Transverse colon (tissue), 4 donors: ENCODE data around the gene NLGN1. TPM values are rescaled to one million over a fixed set of nuclear protein-coding genes. Genes with fewer than 3 reads are reported as not detected.

Experiments used
- DNase-seq: peaks from one replicate; pipeline ENCODE4 v3.0.0-alpha.2; 2019
- H3K27ac ChIP-seq, 4 donors: fragments of 200-600 bp; sonication (generic); 2 replicates each; pipeline ENCODE4 v1.5.1; 2016 to 2018; ENCODE audit warnings: inconsistent platforms in 4 of 4
- H3K27me3 ChIP-seq: fragments of 200-600 bp; sonication (generic); 2 replicates; pipeline ENCODE4 v1.5.1; 2017; ENCODE audit warnings: inconsistent platforms
- H3K36me3 ChIP-seq, 4 donors: fragments of 200-600 bp; sonication (generic); 2 replicates each; pipeline ENCODE4 v1.5.1; 2017 to 2019; ENCODE audit warnings: inconsistent platforms in 4 of 4
- H3K4me1 ChIP-seq, 4 donors: fragments of 200-600 bp; sonication (generic); 2 replicates each; pipeline ENCODE4 v1.5.1; 2017 to 2020; ENCODE audit warnings: inconsistent platforms in 4 of 4
- H3K4me3 ChIP-seq, 4 donors: fragments of 200-600 bp; sonication (generic); 1 replicate in 1 of 4; 2 replicates in 3 of 4; pipeline versions ENCODE4 v1.5.1 to v1.6.1; 2017 to 2019; ENCODE audit warnings: inconsistent platforms in 4 of 4
- H3K9me3 ChIP-seq, 2 donors: fragments of 200-600 bp; sonication (generic); 2 replicates each; pipeline ENCODE4 v1.5.1; 2017 to 2019; ENCODE audit warnings: inconsistent platforms in 2 of 2
- CTCF ChIP-seq, 5 experiments: fragments of 200-600 bp in 3 of 5; fragments of 450-650 bp in 2 of 5; sonication (generic) in 3 of 5; IDR thresholded peaks; 1 replicate in 2 of 5; 2 replicates in 3 of 5; pipeline ENCODE4 v1.5.1; 2016 to 2017; ENCODE audit warnings: antibody characterized with exemption in 5 of 5, inconsistent platforms in 3 of 5, mild to moderate bottlenecking in 2 of 5, moderate library complexity in 1 of 5
- EP300 ChIP-seq: sonication (generic); formaldehyde crosslinking; IDR thresholded peaks from one replicate; pipeline ENCODE4 v1.6.1; 2017; ENCODE audit warnings: antibody characterized with exemption, low read depth
- POLR2A ChIP-seq: fragments of 450-650 bp; IDR thresholded peaks from one replicate; pipeline ENCODE4 v1.6.1; 2016; ENCODE audit warnings: antibody characterized with exemption, mild to moderate bottlenecking, moderate library complexity
- POLR2AphosphoS5 ChIP-seq, 3 donors: sonication (generic); formaldehyde crosslinking; IDR thresholded peaks; one replicate each; pipeline ENCODE4 v1.6.1; 2016; ENCODE audit warnings: antibody characterized with exemption in 3 of 3
- WGBS, 2 donors: methylation state at CpG; one replicate each; pipeline ENCODE4 v1.1.5; 2018; ENCODE audit warnings: low coverage in 1 of 2; 5-methylcytosine and 5-hydroxymethylcytosine counted together
- in situ Hi-C, 4 donors: fragments of 200-750 bp; cut with MboI; loops; one replicate each; pipeline versions ENCODE4 v1.15.0 to v1.15.1; 2017; ENCODE audit warnings: low sequenced_read_pairs in 3 of 4, low pct_ligation_motif_present in 1 of 4, low pct_unique_long_range_greater_than_20kb in 1 of 4
- intact Hi-C: fragments of 100-400 bp; cut with DNase I; formaldehyde crosslinking; loops from one replicate; pipeline ENCODE4 v1.15.1; 2023; ENCODE audit warnings: low total_unique reads
- total RNA-seq, 4 donors: library from RNA; depleted of rRNA; stranded (reverse); fragments of >200 nt; gene quantifications; one replicate each; pipeline ENCODE4 v1.1.0, GENCODE V29; 2016

NLGN1 gene
- total RNA-seq, 4 donors from 2014 or later, result 0.40 to 5.2 (median 1.9) TPM; not detected in 1

- no peaks in the 10 kb centered on the region for H3K36me3 ChIP-seq
- H3K4me3 ChIP-seq, result no peak overlapping the region
- no peak for DNase-seq
- H3K9me3 ChIP-seq, result no peaks in the 10 kb centered on the region
- H3K4me1 ChIP-seq, result no peaks in the 10 kb centered on the region
- H3K27ac ChIP-seq, result no peak overlapping the region
- H3K27me3 ChIP-seq, result no peaks in the 10 kb centered on the region
- intact Hi-C loops, result no loop called here
- TF ChIP-seq POLR2AphosphoS5 (IDR thresholded peaks at IDR 0.05) (no peak), POLR2A (no peak), EP300 (no peak), CTCF (IDR thresholded peaks at IDR 0.05) (no peak)
- in situ Hi-C loops, result no loop called here
- WGBS, 2 donors, result 57 to 62% methylated on average over 7 of the region's 7 CpGs
These were observed 293.1 kb downstream of the NLGN1 start for GRCh38 chr3:173690542-173691180.

DNA sequence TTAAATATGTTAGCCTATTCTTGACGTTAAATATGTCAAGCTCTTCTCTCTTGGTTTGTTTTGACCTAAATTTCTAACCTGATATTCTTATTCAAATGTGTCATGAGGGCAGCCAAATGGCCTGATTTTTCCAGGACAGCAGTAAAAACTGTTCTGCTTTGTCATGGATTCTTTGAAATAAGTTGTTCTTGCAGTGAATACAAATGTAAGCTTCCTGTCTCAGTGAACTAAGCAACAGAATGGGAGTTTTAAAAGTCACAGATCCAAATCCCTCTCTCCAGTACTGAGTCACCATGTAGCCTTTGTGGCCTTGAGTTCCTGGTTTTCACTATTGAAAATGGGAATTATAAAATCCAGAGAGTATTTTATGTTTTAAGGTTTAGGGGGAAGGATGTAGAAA, 301.8 kb downstream of the NLGN1 start:
- no peak for TF ChIP-seq POLR2AphosphoS5 (IDR thresholded peaks at IDR 0.05)
- no peak for TF ChIP-seq EP300
- no peak for TF ChIP-seq CTCF (IDR thresholded peaks at IDR 0.05)
- no peak for TF ChIP-seq POLR2A
- intact Hi-C loops (no loop called here), in situ Hi-C loops (no loop called here)
- H3K4me1 ChIP-seq, result no peaks in the 10 kb centered on the region
- H3K4me3 ChIP-seq, result no peak overlapping the region
- H3K36me3 ChIP-seq, result no peaks in the 10 kb centered on the region
- H3K27me3 ChIP-seq, result no peaks in the 10 kb centered on the region
- WGBS, 2 donors, result 78 to 85% methylated on average over 1 of the region's 1 CpG
- H3K9me3 ChIP-seq, result no peaks in the 10 kb centered on the region
- no peak overlapping the region for H3K27ac ChIP-seq
- no peak for DNase-seq

DNA sequence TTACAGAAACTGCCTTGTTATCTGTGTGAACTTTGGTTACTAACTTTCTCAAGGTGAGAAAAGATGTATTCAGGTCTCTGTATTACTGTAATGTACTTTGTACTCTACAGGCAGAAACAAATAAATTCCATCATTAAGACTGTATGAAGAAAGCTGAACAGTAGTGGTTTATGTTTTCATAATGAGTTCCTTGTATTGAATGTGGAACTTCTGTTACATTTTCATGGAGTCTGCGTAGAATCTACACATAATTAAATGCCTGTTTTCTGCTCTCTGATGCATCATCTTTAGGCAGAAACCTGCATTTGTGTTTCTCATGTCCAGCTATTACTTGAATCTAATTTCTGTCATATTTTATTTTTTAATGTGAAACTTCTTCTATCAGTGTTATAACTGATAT, 302.8 kb downstream of the NLGN1 start:
- in situ Hi-C loops, result no loop called here
- no peak for DNase-seq
- intact Hi-C loops, result no loop called here
- Histone ChIP-seq H3K9me3 (no peaks in the 10 kb centered on the region), H3K27ac (no peak overlapping the region), H3K27me3 (no peaks in the 10 kb centered on the region), H3K4me3 (no peak overlapping the region), H3K4me1 (no peaks in the 10 kb centered on the region), H3K36me3 (no peaks in the 10 kb centered on the region)
- no peak for TF ChIP-seq POLR2A
- TF ChIP-seq CTCF (IDR thresholded peaks at IDR 0.05), result no peak
- TF ChIP-seq EP300, result no peak
- no peak for TF ChIP-seq POLR2AphosphoS5 (IDR thresholded peaks at IDR 0.05)
- WGBS, 2 donors, result 80 to 92% methylated on average over 1 of the region's 1 CpG

DNA sequence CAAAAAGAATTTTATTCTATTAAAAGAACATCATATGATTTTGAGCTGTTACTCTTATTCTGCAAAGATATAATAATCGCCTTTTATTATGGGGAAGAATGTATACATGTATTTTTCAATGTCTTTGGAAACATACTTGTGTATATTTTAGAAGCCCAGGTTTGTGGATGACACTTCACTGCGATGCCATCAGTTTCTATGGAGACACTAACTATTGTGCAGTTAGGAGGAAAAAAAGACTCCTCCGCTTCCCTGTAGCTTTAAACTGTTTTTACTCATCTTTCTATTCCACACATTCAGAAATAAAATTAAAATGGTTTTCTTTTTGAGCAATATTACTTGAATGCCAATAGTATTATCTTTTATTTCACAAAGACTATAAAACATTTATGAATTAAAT, 305.0 kb downstream of the NLGN1 start:
- Histone ChIP-seq H3K4me3 (no peak overlapping the region), H3K27me3 (no peaks in the 10 kb centered on the region), H3K27ac (no peak overlapping the region), H3K36me3 (no peaks in the 10 kb centered on the region), H3K9me3 (no peaks in the 10 kb centered on the region), H3K4me1 (no peaks in the 10 kb centered on the region)
- intact Hi-C loops (no loop called here), in situ Hi-C loops (no loop called here)
- 80 to 89% methylated on average over 3 of the region's 3 CpGs for WGBS, 2 donors
- TF ChIP-seq POLR2A, result no peak
- TF ChIP-seq CTCF (IDR thresholded peaks at IDR 0.05), result no peak
- no peak for TF ChIP-seq POLR2AphosphoS5 (IDR thresholded peaks at IDR 0.05)
- TF ChIP-seq EP300, result no peak
- DNase-seq, result no peak
